CD14-positive monocyte (primary cell): ENCODE results near the gene PACC1. TPM values are rescaled to one million over a fixed set of nuclear protein-coding genes. Genes with fewer than 3 reads are reported as not detected.
"Not testable (repeated sequence)": the region's sequence is repeated elsewhere in the genome, so short reads cannot be mapped to it uniquely, and the experiment has no call there.

Source experiments
- DNase-seq, 3 donors: peaks; one replicate each; pipeline ENCODE4 v3.0.0-alpha.2; 2011 to 2022
- H2AFZ ChIP-seq: 2 replicates; pipeline ENCODE4 v1.6.0; 2012; ENCODE audit warnings: mild to moderate bottlenecking, low read depth, low read length, inconsistent platforms; ENCODE audit not compliant: insufficient read depth, poor library complexity, severe bottlenecking
- H3K27ac ChIP-seq, 2 donors: 1 replicate in 1 of 2; 2 replicates in 1 of 2; pipeline ENCODE4 v1.5.1; 2012 to 2013; ENCODE audit warnings: low read length in 2 of 2, control low read depth in 1 of 2, inconsistent platforms in 1 of 2, low read depth in 1 of 2, mild to moderate bottlenecking in 1 of 2
- H3K27me3 ChIP-seq, 2 donors: one replicate each; pipeline versions ENCODE4 v1.6.0 to v1.6.1; 2011 to 2013; ENCODE audit warnings: low read length in 2 of 2; ENCODE audit not compliant: control insufficient read depth in 2 of 2, insufficient read depth in 2 of 2
- H3K36me3 ChIP-seq, 2 donors: replicated peaks in 1 of 2; 1 replicate in 1 of 2; 2 replicates in 1 of 2; pipeline versions ENCODE4 v1.5.1 to v1.6.1; 2012 to 2013; ENCODE audit warnings: low read length in 2 of 2, control low read depth in 1 of 2, inconsistent platforms in 1 of 2, mild to moderate bottlenecking in 1 of 2; ENCODE audit not compliant: insufficient read depth in 2 of 2, control insufficient read depth in 1 of 2
- H3K4me1 ChIP-seq, 2 donors: 1 replicate in 1 of 2; 2 replicates in 1 of 2; pipeline versions ENCODE4 v1.5.1 to v1.6.1; 2012 to 2013; ENCODE audit warnings: low read length in 2 of 2, control low read depth in 1 of 2, inconsistent platforms in 1 of 2, mild to moderate bottlenecking in 1 of 2, moderate library complexity in 1 of 2; ENCODE audit not compliant: insufficient read depth in 2 of 2, control insufficient read depth in 1 of 2
- H3K4me2 ChIP-seq: replicated peaks from 2 replicates; pipeline ENCODE3; 2012; ENCODE audit warnings: low read length, moderate library complexity, mild to moderate bottlenecking; ENCODE audit not compliant: poor library complexity, severe bottlenecking; ENCODE audit errors: extremely low read depth
- H3K4me3 ChIP-seq, 3 experiments: fragments of 200-600 bp in 1 of 3; sonication (generic) in 1 of 3; replicated peaks in 1 of 3; 1 replicate in 2 of 3; 2 replicates in 1 of 3; pipeline ENCODE4 v1.5.1; 2011 to 2013; ENCODE audit warnings: low read length in 3 of 3, mild to moderate bottlenecking in 3 of 3, control low read depth in 2 of 3, low read depth in 2 of 3, inconsistent platforms in 1 of 3, moderate library complexity in 1 of 3
- H3K79me2 ChIP-seq: 2 replicates; pipeline ENCODE4 v1.6.0; 2012; ENCODE audit warnings: mild to moderate bottlenecking, control low read depth, inconsistent platforms, low read length, moderate library complexity; ENCODE audit not compliant: insufficient read depth
- H3K9ac ChIP-seq: 2 replicates; pipeline ENCODE4 v1.6.0; 2017; ENCODE audit warnings: low read length, mild to moderate bottlenecking; ENCODE audit not compliant: insufficient read depth, poor library complexity, severe bottlenecking
- H3K9me3 ChIP-seq, 2 donors: replicated peaks in 1 of 2; 1 replicate in 1 of 2; 2 replicates in 1 of 2; pipeline versions ENCODE4 v1.5.1 to v1.6.1; 2012 to 2013; ENCODE audit warnings: low read length in 2 of 2, control low read depth in 1 of 2; ENCODE audit not compliant: control insufficient read depth in 1 of 2, insufficient read depth in 1 of 2
- H4K20me1 ChIP-seq: 2 replicates; pipeline ENCODE4 v1.6.0; 2012; ENCODE audit warnings: mild to moderate bottlenecking, low read length, control low read depth, moderate library complexity; ENCODE audit not compliant: insufficient read depth
- H3K27ac Mint-ChIP-seq, 7 donors: one replicate each; pipeline ENCODE4 v1.8.0; 2020; ENCODE audit warnings: mild to moderate bottlenecking in 7 of 7, mixed read lengths in 7 of 7, moderate library complexity in 6 of 7, inconsistent platforms in 2 of 7
- H3K27me3 Mint-ChIP-seq, 3 donors: one replicate each; pipeline ENCODE4 v1.8.0; 2021 to 2022; ENCODE audit warnings: low read depth in 3 of 3, mild to moderate bottlenecking in 3 of 3, mixed read lengths in 3 of 3, moderate library complexity in 3 of 3, inconsistent platforms in 1 of 3
- H3K36me3 Mint-ChIP-seq, 2 donors: one replicate each; pipeline ENCODE4 v1.8.0; 2020; ENCODE audit warnings: mixed read lengths in 2 of 2, inconsistent platforms in 1 of 2, mild to moderate bottlenecking in 1 of 2
- H3K4me1 Mint-ChIP-seq: one replicate; pipeline ENCODE4 v1.8.0; 2020; ENCODE audit warnings: mild to moderate bottlenecking, mixed read lengths
- H3K4me3 Mint-ChIP-seq, 2 donors: one replicate each; pipeline ENCODE4 v1.8.0; 2020; ENCODE audit warnings: mild to moderate bottlenecking in 2 of 2, mixed read lengths in 2 of 2, moderate library complexity in 1 of 2
- H3K9me3 Mint-ChIP-seq, 7 donors: one replicate each; pipeline ENCODE4 v1.8.0; 2020 to 2022; ENCODE audit warnings: mixed read lengths in 7 of 7, mild to moderate bottlenecking in 6 of 7, moderate library complexity in 6 of 7, inconsistent platforms in 2 of 7
- CTCF ChIP-seq: fragments of 200-600 bp; IDR thresholded peaks from one replicate; pipeline ENCODE4 v1.8.0; 2022; ENCODE audit warnings: antibody characterized with exemption, mild to moderate bottlenecking
- WGBS: methylation state at CpG from one replicate; pipeline ENCODE4 v1.1.5; 2013; ENCODE audit warnings: missing lambda C conversion rate; ENCODE audit not compliant: insufficient coverage; 5-methylcytosine and 5-hydroxymethylcytosine counted together
- intact Hi-C, 2 donors: fragments of 100-400 bp; cut with micrococcal nuclease; formaldehyde crosslinking; loops; one replicate each; pipeline versions ENCODE4 v1.15.0 to v1.15.1; 2023
- polyA plus RNA-seq, 3 donors: library from polyadenylated mRNA; depleted of rRNA in 1 of 3; unstranded in 2 of 3; stranded (reverse) in 1 of 3; fragments of 300-500 nt in 2 of 3; fragments of >200 nt in 1 of 3; fragmentation: Illumina TruSeq in 2 of 3; gene quantifications; 1 replicate in 2 of 3; 2 replicates in 1 of 3; pipeline ENCODE4 v1.2.3, GENCODE V29; 2012 to 2021

The PACC1 gene
- polyA plus RNA-seq, 3 donors = 14.0 to 16.6 (median 14.7) TPM

GRCh38 chr1:212326541-212326940 lies 88.1 kb downstream of the PACC1 start:
- peaks cover 0 to 1% (median 0%) of the 10 kb centered on the region in 7 donors for H3K9me3 Mint-ChIP-seq
- TF ChIP-seq CTCF = no peak
- DNase-seq = no peak
- H3K27me3 Mint-ChIP-seq = no peaks in the 10 kb centered on the region
- H3K4me3 ChIP-seq = no peak overlapping the region
- intact Hi-C loops = no loop called here
- WGBS = 100% methylated on average over 1 of the region's 3 CpGs
- H3K36me3 Mint-ChIP-seq = peaks cover 10 to 17% of the 10 kb centered on the region in 2 donors
- H3K27me3 ChIP-seq = no peaks in the 10 kb centered on the region
- no peaks in the 10 kb centered on the region for H3K4me1 ChIP-seq
- H3K4me2 ChIP-seq = no peak overlapping the region
- H3K27ac ChIP-seq = no peak overlapping the region
- no peaks in the 10 kb centered on the region for H3K9me3 ChIP-seq
- no peaks in the 10 kb centered on the region for H3K4me1 Mint-ChIP-seq
- peaks cover 95% of the 10 kb centered on the region for H3K79me2 ChIP-seq
- H3K36me3 ChIP-seq = peaks cover 15 to 24% of the 10 kb centered on the region in 2 donors
- H4K20me1 ChIP-seq = peaks cover 96% of the 10 kb centered on the region
- H3K9ac ChIP-seq = no peak overlapping the region
- H2AFZ ChIP-seq = no peak overlapping the region
- no peak overlapping the region for H3K4me3 Mint-ChIP-seq
- H3K27ac Mint-ChIP-seq = no peak overlapping the region

DNA sequence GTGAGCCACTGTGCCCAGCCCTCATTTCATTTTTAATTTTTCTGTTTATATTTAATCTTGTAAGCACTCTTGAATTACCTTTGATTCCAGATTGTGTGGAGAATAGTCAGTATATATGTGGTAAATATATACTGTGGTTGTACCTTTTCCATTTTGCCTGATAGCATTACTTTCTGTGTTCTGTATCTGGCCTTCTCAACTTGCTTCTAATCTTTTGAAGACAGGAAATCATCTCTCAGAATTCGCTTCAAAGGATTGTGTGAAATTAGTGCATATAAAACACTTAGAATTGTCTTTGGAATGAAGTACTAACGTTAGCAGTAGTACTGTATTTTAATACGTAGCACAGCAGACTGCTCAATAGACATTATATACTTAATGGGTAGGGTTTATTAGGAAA lies 91.6 kb downstream of the PACC1 start:
- intact Hi-C loops = no loop called here
- Mint-ChIP-seq H3K27me3 (no peaks in the 10 kb centered on the region), H3K36me3 (peaks cover 4 to 11% of the 10 kb centered on the region in 2 donors), H3K4me3 (no peak overlapping the region), H3K4me1 (no peaks in the 10 kb centered on the region), H3K27ac (peak overlapping the region in 1 of 7 donors; percentile 42), H3K9me3 (no peaks in the 10 kb centered on the region)
- H3K4me2 ChIP-seq = no peak overlapping the region
- no peak overlapping the region for H3K9ac ChIP-seq
- WGBS = no CpG with 5 or more reads among the region's 3 CpGs
- H2AFZ ChIP-seq = no peak overlapping the region
- H3K4me1 ChIP-seq = no peaks in the 10 kb centered on the region
- H4K20me1 ChIP-seq = peaks cover 77% of the 10 kb centered on the region
- H3K4me3 ChIP-seq = no peak overlapping the region
- H3K79me2 ChIP-seq = peaks cover 75% of the 10 kb centered on the region
- DNase-seq = no peak
- no peak overlapping the region for H3K27ac ChIP-seq
- no peak for TF ChIP-seq CTCF
- no peaks in the 10 kb centered on the region for H3K9me3 ChIP-seq
- peaks cover 0 to 6% of the 10 kb centered on the region in 2 donors for H3K36me3 ChIP-seq
- no peaks in the 10 kb centered on the region for H3K27me3 ChIP-seq

DNA sequence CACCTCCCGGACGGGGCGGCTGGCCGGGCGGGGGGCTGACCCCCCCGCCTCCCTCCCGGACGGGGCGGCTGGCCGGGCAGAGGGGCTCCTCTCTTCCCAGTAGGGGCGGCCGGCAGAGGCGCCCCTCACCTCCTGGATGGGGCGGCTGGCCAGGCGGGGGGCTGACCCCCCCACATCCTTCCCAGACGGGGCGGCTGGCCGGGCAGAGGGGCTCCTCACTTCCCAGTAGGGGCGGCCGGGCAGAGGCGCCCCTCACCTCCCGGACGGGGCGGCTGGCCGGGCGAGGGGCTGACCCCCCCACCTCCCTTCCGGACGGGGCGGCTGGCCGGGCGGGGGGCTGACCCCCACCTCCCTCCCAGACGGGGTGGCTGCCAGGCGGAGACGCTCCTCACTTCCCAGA lies 93.7 kb downstream of the PACC1 start:
- H3K27me3 ChIP-seq, H3K36me3 ChIP-seq, H3K4me3 ChIP-seq, H3K4me2 ChIP-seq, H3K27me3 Mint-ChIP-seq, DNase-seq, H3K27ac Mint-ChIP-seq, H3K4me3 Mint-ChIP-seq, H3K4me1 Mint-ChIP-seq, H3K27ac ChIP-seq, H3K9ac ChIP-seq, H3K4me1 ChIP-seq, H3K9me3 Mint-ChIP-seq, H3K9me3 ChIP-seq, H2AFZ ChIP-seq, intact Hi-C loops: not testable (repeated sequence)
- Histone ChIP-seq H4K20me1 (peaks cover 77% of the 10 kb centered on the region), H3K79me2 (peaks cover 75% of the 10 kb centered on the region)
- WGBS = no CpG with 5 or more reads among the region's 34 CpGs
- peaks cover 4 to 15% of the 10 kb centered on the region in 2 donors for H3K36me3 Mint-ChIP-seq
